GM18520 (cell line): ENCODE results near the gene SCCPDH.
"Not testable (repeated sequence)": the region's sequence is repeated elsewhere in the genome, so short reads cannot be mapped to it uniquely, and the experiment has no call there.

ENCODE experiments used
- ATAC-seq: cut with Tn5 transposase; IDR thresholded peaks from one replicate; pipeline ENCODE4 v1.9.1; 2021; ENCODE audit not compliant: unreplicated experiment

SCCPDH gene

DNA sequence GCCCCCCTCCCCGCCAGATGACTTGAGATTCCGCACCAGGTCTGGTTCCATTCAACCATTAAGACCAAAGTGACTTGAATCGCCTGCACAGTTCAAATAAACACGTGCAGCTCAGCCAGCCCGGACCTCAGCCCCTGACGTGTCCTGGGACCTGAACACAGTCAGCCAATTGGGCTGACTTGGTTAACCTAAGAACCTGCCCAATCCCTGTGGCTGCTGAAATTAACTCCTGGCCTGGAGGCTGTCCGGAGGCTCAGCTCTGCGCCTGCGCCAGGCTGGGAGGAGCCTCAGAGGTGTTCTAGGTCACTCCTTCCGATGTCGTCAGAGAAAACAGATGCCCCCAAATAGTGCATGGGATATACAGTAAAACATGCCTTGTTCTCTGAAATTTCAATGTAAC lies 73.4 kb downstream of the SCCPDH start:
- no peak for ATAC-seq

GRCh38 chr1:246798107-246798506 lies 73.9 kb downstream of the SCCPDH start:
- ATAC-seq: no peak

- ATAC-seq: no peak
These were observed 74.6 kb downstream of the SCCPDH start for GRCh38 chr1:246798606-246799496.

DNA sequence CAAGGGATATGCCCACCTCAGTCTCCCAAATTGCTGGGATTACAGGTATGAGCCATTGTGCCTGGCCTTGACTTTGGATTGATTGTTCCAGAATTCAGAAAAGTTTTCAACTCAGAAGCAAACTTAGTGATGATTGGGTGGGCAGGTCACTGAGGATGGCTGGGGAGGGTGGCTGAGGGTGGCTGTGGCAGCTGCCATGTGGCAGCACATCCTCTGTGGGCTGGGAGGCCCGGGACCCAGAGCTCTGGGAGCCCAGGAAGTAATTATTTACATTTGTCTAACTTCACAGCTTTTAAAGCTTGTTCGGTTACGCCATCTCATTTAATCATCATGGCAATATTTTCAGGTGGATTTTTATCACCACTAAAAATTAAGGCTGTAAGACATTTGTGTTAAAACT lies 76.1 kb downstream of the SCCPDH start:
- no peak for ATAC-seq

DNA sequence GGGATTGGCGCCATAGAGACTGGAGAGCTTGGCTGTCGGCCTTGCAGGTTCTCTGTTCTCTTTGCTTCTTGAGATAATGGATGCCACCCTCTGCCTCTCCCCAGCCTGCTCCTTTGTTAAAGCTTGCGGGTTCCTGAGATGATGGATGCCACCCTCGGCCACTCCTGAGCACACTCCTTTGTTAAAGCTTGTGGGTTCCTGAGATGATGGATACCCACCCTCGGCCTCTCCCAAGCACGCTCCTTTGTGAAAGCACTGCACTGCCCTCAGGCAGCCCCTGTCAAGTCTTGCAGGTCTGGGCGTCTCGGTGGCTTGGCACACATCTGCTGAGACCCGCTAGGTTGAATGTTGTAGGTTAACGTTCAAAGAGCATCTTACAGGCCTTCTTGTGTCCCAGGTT lies 76.5 kb downstream of the SCCPDH start:
- ATAC-seq: no peak

GRCh38 chr1:246801241-246802020 lies 77.2 kb downstream of the SCCPDH start:
- ATAC-seq: no peak

GRCh38 chr1:246803373-246803772 lies 79.2 kb downstream of the SCCPDH start:
- no peak for ATAC-seq

- ATAC-seq: no peak
These were observed 79.7 kb downstream of the SCCPDH start for GRCh38 chr1:246803883-246804282.

DNA sequence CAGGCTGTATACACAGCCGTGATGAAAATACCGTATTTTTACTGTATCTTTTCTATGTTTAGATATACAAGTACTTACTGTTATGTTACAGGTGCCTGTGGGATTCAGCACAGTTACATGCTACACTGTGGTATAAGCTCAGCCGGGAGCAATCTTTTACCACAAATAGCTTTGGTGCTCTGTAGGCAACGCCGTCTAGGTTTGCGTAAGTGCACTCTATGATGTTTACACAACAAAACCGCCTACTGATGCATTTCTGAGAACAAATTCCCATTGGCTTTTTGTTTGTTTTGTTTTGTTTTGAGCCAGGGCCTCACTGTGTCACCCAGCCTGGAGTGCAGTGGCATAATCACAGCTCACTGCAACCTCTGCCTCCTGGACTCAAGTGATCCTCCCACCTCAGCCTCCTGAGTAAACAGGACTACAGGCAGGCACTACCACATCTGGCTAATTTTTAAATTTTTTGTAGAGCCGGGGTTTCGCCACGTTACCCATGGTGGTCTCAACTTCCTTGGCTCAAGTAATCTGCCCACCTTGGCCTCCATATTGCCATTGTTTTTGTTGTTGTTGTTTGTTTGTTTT lies 81.0 kb downstream of the SCCPDH start:
- no peak for ATAC-seq

DNA sequence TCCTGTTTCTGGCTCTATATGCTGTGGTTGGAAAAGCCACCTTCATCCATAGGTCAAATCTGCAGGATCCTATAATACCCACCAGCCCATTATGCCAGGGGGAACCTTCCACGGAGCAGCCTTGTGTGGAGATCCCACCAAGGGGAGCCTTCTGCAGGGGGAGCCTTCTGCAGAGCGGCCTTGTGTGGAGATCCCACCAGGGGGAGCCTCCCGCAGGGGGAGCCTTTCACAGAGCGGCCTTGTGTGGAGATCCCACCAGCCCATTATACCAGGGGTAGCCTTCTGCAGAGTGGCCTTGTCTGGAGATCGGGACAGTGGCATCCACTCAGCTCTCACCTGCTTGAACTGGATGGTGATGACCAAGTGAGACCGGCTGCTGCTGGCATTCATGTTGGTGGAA lies 85.3 kb downstream of the SCCPDH start:
- ATAC-seq: no peak

GRCh38 chr1:246811985-246812384 lies 87.8 kb downstream of the SCCPDH start:
- ATAC-seq: no peak

GRCh38 chr1:246813325-246813724 lies 89.1 kb downstream of the SCCPDH start:
- not testable (repeated sequence) for ATAC-seq

GRCh38 chr1:246814890-246815289 lies 90.7 kb downstream of the SCCPDH start:
- no peak for ATAC-seq

- no peak for ATAC-seq
These were observed 91.6 kb downstream of the SCCPDH start for GRCh38 chr1:246815693-246816270.
